ELF-1 (cell line): ENCODE data around the gene BTN2A1.
"Not testable (repeated sequence)": the region's sequence is repeated elsewhere in the genome, so short reads cannot be mapped to it uniquely, and the experiment has no call there.

Source experiments
- DNase-seq: peaks from one replicate; pipeline ENCODE4 v3.0.0-alpha.2; 2016; ENCODE audit warnings: low read depth, low spot score

BTN2A1 gene

DNA sequence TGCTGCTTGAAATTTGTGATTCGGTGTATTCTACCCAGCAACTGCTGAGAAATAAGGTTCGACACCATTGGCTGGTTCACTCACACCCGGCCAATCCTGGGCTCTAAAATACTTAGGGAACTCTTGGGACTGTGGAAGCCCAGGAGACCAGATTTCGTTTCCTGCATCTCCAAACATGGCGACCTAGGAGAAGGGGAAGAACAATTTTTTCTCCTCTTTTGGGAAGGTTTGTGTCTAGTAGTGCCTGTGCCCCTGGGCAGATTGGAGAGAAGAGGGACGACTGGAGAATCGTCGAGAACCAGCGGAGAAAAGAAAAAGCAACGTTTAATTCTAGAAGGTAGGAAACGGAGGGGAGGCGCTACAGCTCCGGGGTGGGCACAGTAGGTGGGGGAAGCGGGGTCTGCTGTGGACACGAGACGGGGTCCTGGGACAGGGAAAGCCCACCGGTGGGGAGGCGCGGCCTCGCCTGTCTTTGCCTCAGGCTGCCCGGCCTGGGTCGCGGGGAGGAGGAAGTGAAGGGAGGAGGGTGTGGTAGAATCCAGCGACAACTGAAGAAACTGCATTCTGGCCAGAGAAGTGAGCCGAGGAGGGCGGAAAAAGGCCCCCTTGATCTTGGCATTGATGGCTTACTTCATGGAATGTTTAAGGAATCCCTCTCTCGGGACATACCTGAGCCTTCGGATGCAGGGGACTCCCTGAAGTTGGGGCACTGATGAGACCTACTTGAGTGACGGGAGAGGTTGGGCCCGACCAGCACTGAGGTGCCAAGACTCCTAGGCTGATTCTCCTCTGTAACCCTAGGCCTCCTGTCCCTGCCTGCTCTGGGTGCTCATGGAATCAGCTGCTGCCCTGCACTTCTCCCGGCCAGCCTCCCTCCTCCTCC, at the start of gene BTN2A1:
Gene BTN2A1 (plus strand): TSS at position 150 of the 883 bp plus-strand sequence. CDS start 682 bp downstream, at position 832.
- peak; percentile 92 for DNase-seq

DNA sequence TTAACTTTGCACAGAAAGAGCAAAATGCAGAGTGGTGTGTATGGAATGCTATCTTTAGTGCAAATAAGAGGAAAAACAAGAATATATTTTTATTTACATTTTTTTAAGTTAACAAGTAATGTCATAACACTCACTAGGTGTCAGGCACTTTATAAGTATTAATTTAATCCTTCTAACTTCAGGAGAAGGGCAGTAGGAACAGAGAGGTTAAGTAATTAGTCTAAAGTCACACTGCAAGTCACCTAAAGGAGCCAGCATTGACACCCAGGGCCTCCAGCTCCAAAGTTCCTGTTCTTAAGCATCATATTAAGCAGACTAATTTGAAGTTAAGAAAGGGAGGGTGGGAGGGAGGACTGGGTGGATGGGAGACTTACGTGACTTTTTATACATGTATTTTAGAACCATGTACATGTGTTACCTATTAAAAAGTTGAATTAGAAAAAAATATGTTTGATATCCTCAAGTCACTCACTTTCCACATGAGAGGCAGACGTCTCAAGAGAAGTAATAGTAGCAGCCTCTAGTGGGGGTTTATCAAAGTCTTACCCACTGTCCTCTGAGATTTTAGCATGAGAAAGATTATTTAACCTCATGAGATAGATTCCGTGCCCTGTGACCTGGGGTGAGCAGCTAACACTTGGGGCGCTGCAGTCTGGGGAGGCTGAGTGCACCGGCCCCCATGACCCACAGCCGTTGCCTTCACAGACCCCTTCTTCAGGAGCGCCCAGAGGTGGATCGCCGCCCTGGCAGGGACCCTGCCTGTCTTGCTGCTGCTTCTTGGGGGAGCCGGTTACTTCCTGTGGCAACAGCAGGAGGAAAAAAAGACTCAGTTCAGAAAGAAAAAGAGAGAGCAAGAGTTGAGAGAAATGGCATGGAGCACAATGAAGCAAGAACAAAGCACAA, 48.7 kb upstream of the BTN2A1 start:
- DNase-seq, result no peak

DNA sequence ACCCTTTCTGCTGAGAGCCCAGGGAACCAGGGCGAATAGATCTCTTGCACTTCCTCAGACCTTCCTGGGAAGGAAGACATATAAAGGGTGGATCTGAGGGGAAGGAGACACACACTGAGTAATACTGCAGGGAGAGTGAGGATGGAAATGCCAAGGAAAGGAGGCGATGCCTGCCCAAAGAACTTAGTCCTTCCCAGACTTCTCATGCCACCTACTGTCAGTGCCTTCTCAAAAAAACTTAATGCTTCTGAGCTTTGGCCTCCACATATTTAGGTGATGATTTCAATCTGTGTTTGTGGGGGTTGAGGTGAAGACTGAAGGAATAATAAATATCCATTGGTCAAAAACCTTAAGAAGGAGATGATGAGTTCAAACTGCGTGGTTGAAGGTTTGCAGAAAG, 46.0 kb upstream of the BTN2A1 start:
- no peak for DNase-seq

DNA sequence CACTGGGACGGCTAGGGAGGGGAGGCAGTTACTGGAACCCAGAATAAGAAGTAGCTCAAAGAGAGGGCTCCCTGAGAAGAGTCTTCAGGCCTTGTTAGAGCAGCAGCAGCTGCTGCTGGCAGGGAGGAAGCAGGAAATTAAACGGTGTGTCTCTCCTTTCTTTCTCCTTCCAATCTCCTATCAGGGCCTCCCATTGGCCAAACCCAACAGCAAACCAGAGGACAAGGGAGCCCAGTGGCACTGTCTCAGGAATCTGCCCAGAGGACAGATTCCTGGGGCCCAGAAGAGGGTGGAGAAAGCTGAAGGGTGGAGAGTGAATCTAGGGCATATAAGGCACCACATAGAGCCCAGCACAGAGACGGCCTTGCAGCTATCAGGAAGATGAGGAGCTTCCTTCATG, 45.5 kb upstream of the BTN2A1 start:
- peak; percentile 54 for DNase-seq

DNA sequence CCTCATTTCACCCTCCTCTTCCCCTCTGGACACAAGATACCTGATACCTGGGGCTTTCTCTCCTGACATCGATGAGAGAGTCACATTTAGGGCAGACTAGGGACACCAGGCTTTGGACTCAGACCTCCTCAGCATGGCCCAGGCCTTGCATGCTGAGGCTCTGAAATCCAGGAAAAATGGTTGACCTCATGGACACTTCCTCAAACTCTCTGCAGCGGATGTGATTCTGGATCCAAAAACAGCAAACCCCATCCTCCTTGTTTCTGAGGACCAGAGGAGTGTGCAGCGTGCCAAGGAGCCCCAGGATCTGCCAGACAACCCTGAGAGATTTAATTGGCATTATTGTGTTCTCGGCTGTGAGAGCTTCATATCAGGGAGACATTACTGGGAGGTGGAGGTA, 44.8 kb upstream of the BTN2A1 start:
- no peak for DNase-seq

DNA sequence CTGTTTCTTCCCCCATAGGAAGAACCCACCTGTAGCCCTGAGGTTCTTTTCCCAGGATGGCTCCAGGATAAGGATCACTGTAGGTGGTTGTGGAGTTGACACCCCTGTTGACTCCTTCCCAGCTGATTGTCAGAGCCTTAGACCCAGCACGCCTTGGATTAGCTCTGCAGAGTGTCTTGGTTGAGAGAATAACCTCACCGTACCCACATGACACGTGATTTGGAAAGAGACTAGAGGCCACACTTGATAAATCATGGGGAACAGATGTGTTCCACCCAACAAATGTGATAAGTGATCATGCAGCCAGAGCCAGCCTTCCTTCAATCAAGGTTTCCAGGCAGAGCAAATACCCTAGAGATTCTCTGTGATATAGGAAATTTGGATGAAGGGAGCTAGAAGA, 43.5 kb upstream of the BTN2A1 start:
- DNase-seq, result no peak

DNA sequence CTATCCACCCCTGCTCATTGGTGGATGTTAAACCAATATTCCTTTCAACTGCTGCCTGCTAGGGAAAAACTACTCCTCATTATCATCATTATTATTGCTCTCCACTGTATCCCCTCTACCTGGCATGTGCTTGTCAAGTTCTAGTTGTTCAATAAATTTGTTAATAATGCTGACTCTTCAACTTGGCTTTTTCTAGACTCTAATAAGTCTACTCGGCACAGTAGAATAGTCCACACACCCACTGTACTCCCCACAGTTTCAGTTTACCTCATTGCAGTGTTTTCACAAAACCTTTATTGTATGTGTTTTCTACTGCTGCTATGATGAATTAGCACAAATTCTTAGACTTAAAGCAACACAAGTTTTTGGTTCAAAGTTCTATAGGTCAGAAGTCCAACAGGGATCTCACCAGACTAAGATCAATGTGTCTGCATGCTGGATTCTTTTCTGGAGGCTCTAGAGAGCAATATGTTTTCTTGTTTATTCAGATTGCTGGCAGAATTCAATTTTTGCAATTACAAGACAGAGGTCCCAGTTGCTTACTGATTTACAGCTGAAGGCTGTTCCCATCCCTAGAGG, 42.6 kb upstream of the BTN2A1 start:
- DNase-seq, result no peak

DNA sequence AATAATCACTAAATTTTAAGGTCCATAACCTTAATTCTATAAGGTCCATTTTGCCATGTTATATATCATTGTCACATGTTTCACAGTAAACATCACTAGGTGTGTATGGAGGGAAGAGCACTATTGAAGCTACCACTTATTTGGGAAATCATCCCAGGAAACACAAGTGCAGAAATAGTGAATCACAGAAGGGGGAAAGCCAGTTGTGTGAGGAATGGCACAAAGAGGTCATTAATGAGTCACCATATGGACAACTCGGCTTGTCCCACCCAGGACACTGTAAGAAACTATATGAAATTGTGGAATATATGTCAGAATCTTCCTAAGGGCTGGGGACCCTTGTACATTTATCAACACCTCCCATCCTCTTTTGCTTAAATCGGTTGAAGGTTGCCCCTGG, 42.0 kb upstream of the BTN2A1 start:
- no peak for DNase-seq

DNA sequence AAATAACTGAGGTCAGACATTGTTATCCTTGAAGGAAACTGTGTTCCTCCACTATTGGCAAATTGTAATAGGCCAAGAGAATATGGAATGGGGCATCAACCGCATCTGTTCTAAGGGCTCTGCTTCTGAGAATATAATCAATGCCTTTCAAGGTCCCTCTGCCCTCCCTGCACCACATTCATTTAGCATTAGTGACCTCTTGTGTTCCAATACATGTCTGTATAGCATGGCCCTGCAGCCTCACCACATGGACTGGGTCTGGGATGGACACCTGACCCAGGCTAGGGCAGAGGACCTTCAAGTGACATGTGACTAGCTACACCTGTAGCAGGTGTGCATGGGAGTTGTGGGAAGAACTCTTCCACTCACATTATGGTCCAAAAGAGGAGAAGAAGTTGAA, 41.5 kb upstream of the BTN2A1 start:
- no peak for DNase-seq

DNA sequence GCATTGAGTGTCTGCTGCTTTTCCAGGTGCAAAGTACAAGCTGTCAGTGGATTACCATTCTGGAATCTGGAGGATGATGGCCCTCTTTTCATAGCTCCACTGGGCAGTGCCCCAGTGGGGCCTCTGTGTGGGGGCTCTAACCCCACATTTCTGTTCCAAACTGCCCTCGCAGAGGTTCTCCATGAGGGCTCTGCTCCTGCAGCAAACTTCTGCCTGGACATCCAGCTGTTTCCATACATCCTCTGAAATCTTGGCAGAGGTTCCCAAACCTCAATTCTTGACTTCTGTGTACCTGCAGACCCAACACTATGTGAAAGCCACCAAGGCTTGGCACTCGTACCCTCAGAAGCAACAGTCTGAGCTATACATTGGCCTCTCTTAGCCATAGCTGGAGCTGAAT, 39.7 kb upstream of the BTN2A1 start:
- DNase-seq, result not testable (repeated sequence)

DNA sequence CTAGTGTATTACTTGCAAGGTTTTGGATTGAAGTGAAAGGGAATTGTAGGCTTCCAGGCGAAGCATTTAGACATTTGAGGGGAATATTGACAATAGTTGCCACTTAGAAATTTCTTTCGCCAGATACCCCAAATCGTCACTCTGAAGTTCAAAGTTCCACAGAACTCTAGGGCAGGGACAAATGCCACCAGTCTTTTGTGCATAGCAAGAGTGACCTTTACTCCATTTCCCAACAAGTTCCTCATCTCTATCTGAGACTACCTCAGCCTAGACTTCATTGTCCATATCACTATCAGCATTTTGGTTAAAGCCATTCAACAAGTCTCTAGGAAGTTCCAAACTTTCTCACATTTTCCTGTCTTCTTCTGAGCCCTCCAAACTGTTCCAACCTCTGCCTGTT, 39.0 kb upstream of the BTN2A1 start:
- not testable (repeated sequence) for DNase-seq

DNA sequence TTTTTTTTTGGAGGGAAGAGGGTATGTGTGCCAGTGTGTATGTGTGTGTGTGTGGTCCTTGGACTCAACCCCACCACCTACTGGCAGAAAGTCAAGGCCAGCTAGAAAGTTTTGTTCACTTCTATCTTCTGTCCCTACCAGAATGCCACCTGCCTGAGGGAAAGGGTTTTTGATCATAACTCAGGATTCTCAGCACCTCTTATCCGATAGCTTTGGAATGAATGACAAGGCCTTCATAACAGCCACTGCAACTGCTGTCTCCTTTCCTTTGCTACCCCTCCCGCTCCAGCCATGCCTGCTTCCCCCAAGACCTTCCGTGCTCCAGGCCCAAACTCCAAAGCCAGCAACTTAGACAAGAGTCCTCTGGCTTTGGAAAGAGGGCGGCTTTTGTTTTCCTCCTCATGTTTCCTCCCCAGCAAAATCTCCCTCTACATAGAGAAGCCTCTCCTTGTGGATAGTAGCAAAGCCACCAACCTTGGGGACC, 37.0 kb upstream of the BTN2A1 start:
- DNase-seq, result peak; percentile 42

DNA sequence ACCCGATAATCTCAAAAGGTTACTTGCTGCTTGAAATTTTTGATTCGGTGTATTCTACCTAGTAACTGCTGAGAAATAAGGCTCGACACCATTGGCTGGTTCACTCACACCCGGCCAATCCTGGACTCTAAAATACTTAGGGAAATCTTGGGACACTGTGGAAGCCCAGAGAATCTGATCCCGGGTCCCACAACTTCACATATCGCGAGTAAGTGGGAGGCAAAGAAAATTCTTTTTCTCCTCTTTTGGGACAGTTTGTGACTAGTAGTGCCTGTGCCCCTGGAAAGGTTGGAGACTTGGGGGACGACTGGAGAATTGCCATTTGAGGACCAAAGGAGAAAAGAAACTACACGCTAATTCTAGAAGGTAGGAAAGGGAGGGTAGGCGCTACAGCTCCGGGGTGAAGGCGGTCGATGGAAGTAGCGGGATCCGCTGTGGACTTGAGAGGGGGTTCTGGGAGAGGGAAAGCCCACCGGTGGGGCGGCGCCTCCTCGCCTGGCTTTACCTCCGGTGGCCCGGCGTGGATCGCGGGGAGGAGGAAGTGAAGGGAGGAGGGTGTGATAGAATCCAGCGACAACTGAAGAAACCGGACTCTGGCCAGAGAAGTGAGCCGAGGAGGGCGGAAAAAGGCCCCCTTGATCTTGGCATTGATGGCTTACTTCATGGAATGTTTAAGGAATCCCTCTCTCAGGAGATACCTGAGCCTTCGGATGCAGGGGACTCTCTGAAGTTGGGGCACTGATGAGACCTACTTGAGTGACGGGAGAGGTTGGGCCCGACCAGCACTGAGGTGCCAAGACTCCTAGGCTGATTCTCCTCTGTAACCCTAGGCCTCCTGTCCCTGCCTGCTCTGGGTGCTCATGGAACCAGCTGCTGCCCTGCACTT, 36.3 kb upstream of the BTN2A1 start:
- peak; percentile 87 for DNase-seq

DNA sequence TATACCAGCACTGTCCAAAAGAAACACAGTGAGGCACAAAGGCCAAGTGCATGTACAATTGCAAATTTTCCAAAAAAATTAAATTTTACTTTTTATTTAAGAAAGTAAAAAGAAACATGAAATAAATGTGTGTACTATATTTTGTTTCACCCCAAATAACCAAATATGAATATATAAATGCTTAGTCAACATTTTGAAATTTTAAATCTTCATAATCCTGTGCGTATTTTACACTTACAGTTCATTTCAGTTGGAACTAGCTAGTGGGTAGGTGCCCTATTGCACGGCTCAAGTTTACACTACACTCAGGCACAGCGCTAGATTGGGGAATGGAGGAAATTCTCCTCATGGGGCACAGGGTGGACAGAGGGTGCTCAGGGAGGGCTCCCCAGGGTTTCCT, 35.4 kb upstream of the BTN2A1 start:
- DNase-seq, result no peak

DNA sequence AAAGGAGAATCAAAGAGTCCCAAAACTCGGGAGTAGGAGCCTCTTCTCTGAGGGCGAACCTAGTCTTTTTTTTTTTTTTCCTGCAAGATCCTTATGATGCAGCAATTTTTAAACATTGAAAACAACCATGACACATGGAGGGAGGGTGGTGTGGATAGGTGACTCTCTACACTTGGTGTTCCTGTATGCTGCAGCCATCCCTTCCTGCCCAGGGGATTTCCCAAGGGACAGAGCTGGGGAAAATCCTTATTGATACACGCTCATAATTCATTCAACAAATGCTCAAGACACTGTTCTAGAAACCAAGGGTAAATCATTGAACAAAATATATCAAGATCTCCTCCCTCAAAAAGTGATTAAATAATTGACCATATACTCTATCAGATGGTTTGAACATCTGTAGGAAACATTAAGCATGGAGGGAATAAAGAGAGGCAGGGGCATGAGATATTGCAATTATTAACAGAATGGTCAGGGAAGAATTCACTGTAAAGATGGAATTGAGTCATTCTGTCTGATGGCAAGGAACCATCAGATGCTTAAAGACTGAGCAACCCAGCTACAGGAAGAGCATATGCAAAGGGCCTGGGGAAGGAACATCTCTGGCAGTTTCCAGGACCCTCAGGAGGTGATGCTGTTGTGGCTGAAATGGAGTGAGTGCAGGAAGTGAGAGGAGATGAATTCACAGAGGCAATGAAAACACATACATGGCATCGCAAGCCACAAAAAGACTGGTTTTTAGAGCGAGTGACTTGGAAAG, 30.9 kb upstream of the BTN2A1 start:
- no peak for DNase-seq

DNA sequence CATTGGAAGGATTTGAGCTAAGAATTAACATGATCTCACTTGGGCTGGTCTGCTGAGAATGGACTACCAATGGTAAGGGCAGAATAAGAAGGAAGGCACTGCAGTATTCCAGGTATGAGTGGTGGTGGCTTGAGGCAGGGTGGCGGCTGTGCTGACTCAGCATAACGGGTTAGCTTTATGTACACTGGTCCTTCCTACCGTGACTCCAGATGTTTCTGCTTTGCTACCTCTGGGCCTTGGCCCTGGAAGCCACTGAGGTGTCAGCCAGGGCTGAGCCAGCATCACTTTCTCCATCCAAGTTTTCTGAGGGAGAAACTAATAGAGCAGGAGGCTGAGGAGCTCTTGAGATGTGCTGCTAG, 30.3 kb upstream of the BTN2A1 start:
- DNase-seq, result no peak

DNA sequence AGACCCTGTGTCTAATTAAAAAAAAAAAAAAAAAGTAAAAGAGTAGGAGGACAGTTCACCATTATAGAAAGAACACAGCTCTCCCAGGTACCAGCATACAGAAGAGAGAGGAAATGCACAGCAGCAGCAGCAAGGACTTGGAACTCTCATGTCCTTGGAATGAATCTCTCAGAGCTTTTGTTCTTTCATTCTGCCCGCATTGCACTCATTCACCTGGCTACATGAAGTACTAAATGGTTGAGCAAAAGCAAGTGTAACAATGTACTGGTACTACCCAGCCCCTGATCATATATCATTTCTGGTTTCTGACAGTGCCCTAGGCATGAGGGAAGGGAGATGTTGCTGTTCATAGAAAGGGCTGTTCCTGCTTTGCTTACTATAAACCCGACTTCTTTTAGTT, 29.5 kb upstream of the BTN2A1 start:
- no peak for DNase-seq

DNA sequence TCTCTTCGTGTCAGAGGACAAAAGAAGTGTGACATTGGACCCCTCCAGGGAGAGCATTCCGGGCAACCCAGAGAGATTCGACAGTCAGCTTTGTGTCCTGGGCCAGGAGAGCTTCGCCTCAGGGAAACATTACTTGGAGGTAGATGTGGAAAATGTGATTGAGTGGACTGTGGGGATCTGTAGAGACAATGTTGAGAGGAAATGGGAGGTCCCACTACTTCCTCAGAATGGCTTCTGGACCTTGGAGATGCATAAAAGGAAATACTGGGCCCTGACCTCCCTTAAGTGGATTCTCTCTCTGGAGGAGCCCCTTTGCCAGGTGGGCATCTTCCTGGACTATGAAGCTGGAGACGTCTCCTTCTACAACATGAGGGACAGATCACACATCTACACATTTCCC, 27.0 kb upstream of the BTN2A1 start:
- no peak for DNase-seq

DNA sequence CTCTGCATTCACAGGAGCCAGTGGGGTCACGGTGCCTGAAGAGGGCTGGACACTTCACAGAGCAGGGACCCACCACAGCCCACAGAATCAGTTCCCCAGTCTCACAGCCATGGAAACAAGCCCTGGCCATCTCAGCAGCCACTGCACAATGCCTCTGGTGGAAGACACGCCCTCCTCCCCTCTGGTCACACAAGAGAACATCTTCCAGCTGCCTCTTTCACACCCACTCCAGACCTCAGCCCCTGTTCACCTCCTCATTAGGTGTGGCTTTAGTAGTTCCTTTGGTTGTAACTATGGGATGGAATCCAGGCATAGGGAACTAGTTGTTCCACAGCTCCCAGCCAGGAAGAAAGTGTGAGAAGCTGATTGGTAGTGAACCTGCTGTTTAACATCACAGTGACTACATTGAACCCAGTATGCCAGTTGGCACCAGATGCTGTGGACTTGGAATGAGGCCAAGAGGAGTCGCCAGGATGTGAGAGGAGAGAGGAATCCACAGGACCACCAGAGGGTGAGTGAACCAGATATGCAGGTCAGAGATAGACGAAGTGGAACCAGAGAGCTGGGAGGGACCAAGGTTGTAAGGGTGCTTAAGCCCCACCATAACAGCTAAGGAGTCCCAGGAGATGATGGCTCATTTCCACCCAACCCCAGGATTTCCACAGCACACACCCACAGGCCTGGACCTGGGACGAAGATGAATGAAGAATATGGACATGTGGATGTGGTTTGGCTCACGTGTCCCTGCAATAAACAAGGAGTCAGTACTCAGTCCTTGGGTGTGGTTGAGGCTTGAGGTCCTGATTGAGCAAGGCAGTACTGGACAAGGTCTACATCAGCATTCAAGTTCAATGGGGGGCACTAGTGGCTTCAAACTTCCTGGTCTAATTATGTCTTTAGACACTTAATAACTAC, 26.2 kb upstream of the BTN2A1 start:
- no peak for DNase-seq
